HG02938 (cell line): Measurements from ENCODE around the gene WIZ.
"Not testable (repeated sequence)": the region's sequence is repeated elsewhere in the genome, so short reads cannot be mapped to it uniquely, and the experiment has no call there.

Source experiments
- ATAC-seq: cut with Tn5 transposase; IDR thresholded peaks from one replicate; pipeline ENCODE4 v1.9.1; 2021; ENCODE audit warnings: mild to moderate bottlenecking, moderate library complexity; ENCODE audit not compliant: unreplicated experiment

Gene WIZ

DNA sequence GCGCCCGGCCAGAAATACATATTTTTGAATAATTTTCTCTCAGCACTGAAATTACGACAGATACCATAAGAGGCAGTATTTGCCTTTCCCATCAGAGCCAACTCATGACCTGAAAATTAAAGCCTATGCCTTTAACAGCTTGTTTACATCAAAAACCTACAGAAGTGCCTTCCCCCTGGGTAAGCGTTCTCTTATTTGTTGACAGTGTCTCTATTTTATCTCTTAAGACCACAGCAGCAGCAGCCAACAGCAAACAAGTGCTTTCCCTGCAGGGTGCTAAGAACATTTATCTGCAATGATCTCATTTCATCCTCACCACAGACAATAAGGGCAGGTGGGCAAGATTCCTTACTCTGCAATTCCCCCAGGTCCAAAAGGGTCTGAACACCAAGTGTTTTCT, 36.9 kb downstream of the WIZ start:
- no peak for ATAC-seq

DNA sequence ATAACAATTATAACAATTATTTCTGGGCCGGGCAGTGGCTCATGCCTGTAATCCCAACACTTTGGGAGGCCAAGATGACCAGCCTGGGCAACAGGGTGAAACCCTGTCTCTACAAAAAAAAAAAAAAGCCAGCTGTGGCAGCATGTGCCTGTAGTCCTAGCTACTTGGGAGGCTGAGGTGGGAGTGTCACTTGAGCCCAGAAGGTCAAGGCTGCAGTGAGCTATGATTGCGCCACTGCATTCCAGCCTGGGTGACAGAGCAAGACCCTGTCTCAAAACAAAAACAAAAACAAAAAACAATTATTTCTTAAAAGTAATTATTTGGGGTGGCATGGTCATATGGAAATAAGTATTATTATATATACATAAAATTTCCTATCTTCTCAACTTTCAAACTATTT, 38.4 kb downstream of the WIZ start:
- not testable (repeated sequence) for ATAC-seq

DNA sequence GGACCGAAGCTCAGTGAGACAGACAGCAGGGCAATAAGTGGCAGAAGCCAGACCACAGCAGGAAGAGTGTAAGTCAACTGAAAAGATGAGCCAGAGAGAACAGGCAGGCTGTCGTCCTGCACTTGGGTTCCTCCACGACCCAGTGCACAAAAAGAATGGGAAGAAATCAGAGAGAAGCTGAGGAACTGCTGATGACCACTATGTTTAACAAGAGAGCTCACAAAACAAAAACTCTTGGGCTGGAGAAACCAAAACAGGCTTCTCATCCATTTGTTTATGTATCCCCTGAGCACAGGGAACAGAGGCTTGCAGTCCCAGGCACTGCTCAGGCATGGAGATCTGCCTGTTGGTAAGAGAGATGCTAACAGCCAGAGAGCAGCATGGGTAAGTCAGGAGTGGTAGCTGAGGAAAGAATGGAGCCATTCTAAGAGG, 45.0 kb downstream of the WIZ start:
- no peak for ATAC-seq

DNA sequence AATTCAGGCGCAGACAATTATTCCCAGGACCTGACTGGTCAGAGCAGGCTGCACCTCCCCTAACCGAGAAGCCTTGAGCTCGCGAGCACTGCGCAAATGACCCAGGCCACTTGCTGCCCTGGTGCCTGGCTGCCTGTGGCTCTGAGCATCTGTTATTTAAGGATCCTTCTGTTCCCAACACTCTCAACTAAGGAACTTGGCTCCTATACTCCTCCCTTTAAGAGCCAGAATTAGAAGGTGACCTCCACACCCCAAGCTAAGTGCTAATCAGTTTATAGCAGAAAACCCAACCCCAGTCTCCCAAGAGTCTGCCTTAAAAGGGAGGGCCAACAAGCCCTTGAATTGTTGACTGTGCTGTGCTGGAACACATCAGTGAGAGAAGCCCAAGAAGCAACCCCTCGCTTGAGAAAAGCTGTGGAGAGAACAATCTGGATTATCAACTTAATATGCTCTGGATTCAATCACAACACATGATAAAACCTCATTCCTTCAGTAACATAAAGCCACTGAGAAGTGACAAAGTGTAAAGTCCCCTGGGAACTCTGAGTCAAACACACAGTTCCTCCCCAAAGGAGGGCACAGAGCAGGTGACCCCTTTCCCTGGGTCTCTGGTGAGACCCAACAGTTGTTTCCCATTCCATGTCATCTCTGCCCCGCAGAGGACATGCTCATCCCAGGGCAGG, 45.5 kb downstream of the WIZ start:
- no peak for ATAC-seq

DNA sequence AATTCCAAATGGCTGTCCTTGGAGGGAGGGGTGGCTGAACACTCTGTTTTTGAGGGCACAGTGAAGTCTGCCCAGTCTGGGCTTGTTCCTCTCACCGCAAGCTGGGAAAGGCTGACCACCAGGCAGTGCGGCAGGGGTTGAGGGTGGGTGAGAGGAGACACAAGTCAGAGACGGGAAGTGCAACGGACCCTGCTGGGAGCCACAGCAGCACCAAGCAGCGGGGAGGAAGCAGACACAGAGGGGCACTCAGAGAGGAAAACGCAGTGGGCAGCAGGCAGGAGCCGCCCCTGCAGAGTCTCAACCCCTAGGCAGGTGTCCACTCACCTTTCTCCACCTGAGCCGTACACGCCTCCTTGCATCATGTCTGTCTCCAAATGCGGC, 46.6 kb downstream of the WIZ start:
- ATAC-seq, result no peak

DNA sequence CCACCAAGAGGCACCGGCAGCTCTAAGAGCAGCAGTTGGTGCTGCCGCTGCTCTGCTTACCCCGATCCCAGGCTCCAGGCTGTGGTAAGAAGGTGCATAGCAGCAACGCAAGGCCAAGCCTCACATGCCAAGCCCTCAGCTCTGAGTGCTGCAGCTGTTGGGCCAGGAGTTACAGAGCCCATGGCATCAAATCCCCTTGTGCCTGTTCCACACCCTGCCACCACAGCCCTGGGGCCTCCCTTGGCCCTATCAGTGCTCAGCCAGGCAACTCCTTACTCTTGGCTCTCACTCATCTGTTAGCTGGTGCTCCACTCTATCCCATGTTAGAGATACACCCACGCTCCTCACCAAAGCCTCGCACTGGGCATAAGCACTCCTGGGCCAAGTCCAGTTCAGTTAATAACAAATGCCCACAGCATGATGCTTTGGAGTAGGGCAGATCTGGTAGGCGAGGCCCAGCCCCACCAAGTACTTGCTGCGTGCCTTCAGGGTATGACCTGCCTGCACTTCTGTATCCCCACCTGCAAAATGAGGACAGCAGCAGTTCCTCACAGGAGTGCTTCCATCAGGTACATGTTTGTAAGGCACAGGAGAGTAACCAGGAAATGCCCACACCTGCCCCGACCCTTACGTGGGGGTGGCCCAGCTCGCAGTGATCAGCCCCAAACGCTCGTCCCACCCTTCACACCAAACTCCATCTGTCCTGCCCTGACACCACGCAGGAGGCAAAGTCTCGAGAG, 47.2 kb downstream of the WIZ start:
- ATAC-seq, result no peak

DNA sequence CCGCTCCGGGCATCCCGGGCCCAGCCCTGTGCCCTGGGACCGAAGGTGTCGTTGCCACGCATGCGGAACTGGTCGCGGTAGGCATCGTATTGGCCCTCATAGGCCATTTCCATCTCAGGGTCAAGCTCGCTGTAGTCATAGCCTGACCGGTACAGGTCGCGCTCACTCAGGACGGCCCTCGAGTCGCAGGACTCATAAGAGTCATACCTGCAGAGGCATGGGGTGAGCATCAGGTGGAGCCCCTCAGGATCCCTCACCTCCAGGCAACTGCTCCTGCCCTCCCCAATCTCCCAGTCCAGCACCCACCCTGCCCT, 48.4 kb downstream of the WIZ start:
- no peak for ATAC-seq

DNA sequence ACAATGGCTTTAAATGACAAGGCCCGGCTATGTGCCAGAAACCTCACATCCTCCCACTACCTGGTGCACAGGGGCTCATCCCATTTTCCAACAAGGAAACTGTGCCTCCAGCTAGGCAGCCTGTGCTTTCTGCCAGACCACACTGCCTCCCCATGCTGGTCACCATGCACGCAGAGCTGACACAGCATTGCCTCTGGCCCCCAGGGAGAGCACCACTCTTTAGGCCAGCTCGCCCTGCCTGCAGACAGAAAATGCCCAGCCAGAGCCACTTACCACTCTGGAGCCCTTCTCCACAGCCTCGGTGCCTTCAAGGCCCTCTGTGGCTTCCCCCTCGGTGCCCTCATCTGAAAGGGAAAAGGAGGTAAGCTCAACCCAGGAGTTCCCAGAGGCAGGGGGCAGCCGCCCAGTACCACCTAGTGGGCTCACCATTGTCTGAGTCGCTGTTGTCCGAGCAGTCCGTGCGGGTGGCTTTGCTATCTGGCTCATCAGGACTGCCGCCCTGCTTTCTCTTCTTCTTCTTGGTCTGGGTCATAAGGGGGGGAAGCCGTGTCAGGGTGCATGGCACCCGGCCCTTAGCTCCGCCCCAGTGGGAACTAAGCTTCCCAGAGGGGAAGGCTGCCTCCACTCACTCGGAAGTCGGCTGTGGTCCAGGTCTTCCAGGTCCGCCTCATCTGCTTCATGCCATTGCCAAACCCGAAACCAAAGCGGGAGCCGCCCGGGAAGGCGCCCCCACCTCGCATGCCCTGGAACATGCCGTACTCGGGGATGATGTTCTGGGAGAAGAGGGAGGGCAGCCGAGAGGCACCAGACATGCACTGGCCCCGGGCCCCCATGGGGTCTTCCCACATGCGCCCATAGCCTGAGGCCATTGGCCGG, 49.0 kb downstream of the WIZ start:
- ATAC-seq, result no peak

DNA sequence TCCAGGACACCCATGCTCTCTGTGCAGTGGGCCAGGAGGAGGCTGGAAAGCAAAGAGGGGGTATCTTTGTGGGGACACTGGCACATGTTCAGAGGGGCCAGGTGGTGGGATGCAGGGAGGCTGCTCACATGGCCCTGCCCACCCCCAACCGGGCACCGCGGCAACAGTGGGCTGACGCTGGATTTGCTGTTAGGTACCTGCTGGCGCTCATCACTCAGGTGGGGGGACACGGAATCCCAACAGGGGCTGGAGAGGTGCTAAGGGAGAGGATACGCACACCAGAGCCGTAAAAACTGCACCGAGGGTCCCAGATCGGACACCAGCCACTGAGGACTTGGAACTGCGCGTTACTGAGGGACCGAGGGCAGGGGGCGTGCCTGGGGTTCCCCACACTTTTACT, 50.1 kb downstream of the WIZ start:
- ATAC-seq, result no peak

DNA sequence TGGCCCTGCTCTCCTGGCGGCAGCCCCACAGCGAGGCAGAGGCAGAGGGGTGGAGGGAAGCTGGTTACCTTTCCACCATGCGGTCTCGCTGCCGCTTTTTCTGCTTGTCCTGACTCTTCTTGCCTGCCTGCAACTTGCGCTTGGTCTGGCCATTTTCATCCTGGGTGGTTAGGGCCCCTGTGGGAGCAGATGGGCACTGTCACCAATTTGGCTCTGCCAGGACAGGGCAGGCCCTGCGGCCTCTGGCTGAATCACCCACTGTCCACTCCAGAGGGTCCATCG, 50.6 kb downstream of the WIZ start:
- ATAC-seq, result no peak

DNA sequence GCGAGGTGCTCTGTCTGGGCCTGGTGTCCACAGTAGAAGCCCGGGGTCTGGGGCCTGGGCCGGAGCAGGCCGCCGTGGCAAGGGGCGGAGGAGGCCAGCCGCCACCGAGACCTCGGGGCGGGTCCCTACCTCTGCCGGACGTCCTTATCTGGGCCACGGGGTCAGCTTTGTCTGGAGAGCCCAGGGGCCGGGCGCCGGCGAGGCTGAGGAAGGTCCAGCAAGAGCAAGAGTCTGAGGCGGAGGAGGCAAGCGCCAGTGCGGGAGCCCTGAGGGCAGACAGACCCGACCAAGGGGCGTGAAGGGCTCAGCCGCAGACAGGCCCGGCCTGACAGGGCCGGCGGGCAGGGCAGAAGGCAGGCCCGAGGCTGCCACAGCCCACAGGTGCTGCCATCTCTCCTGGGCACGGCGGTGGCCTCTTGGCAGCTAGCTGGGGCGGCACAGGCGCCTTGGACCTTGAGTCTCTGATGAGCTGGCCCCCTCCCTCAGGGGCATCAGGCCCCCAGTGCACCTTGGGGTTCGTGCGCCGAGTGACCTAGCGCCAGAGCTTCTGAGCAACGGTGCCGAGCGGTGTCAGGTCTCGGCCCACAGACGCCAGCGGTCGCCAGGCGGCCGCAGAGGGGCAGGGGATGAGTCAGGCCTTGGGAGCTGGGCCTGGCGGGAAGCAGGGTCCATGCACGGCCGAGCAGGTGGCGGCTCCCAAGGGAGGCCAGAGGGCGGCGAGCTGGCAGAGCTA, 51.1 kb downstream of the WIZ start:
- ATAC-seq, result no peak

DNA sequence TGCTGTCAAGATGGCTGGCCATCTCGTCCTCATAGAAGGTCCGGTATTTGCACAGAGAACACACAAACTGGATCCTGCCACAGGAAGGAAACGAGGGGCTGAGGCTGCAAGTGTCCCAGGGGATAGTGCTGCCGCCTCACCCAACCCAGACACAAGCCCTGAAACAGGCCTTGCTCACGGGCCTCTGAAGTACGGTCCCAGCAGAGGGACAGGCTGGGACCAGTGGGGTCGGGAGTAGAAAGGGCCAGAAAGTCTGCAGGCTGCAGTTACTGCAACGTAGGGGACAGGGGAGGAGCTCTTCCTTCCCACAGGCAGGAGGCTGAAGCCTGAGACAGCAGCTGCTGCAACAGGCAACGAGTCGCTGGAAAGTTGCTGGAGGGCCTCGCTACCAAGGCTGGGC, 52.0 kb downstream of the WIZ start:
- ATAC-seq, result no peak

DNA sequence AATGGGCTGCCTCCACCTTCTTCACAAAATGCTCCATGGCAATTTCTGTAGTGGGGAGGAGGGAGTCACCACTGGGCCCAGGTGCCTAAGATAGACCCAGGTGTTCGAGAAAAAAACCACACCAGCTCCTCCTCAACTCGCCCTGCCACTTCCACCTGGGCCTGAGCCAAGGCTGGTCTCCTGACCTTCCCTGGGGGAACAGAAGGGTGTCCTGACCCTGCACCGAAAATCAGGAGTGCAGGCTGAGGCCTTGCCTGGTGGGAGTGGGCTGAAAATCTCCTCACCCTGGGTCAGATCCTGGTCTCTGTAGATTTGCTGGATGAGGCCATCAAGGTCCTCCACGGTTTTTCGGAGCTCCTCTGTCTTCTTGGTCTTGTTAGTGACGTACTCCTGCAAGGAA, 52.5 kb downstream of the WIZ start:
- ATAC-seq, result no peak

DNA sequence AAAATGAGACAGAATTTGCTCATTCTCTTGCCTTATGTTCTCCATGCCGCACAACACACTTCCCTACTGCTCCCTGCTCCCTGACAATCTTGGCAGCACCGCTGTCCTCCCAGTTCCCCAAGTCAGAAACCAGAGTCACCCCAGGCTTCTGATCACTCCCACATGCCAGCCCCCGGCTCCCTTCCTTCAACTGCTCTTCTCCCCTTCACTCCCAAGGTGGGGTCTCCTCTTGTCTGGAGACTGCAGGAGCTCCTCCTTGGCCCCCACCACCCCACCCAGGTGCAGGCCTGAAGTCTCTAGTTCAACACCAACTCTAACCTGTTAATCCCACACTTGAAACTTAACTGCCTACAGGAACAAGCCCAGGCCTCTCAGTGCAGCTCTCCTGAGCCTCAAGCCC, 53.3 kb downstream of the WIZ start:
- no peak for ATAC-seq

DNA sequence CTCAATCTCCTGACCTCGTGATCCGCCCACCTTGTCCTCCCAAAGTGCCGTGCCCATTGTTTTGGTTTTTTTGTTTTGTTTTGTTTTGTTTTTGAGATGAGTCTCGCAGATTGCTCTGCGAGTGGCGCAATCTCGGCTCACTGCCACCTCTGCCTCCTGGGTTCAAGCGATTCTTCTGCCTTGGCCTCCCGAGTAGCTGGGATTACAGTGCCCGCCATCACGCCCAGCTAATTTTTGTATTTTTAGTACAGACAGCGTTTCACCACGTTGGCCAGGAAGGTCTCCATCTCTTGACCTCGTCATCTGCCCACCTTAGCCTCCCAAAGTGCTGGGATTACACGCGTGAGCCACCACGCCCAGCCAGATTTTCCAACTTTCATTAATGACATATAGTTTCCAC, 54.5 kb downstream of the WIZ start:
- ATAC-seq, result not testable (repeated sequence)

DNA sequence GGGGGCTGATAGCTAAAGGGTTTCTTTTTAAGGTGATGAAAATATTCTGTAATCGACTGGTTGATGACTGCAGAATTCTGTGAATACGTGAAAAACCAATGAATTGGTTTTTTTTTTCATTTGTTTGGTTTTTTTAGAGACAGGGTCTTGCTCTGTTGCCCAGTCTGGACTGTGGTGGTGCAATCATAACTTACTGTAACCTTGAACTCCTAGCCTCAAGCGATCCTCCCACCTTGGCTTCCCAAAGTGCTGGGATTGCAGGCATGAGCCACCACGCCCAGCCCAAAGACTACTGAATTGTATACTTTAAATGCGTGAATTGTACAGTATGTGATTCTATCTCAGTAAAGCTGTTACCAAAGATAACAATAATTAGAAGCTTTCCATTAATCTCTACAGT, 55.3 kb downstream of the WIZ start:
- ATAC-seq, result no peak

DNA sequence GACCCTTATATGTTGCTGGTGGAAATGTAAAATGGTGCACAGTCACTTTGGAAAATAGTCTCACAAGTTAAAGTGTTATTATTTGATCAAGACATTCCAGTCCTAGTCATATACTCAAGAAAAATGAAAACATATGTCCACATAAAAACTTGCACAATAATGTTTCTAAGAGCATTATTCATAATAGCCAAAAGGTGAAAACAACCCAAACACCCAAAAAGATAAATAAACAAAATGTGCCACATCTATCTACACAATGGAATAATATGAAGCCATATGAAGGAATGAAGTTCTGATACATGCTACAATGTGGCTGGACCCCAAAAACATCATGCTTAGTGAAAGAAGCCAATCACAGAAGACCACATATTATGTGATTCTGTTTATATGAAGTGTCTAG, 55.8 kb downstream of the WIZ start:
- ATAC-seq, result no peak

DNA sequence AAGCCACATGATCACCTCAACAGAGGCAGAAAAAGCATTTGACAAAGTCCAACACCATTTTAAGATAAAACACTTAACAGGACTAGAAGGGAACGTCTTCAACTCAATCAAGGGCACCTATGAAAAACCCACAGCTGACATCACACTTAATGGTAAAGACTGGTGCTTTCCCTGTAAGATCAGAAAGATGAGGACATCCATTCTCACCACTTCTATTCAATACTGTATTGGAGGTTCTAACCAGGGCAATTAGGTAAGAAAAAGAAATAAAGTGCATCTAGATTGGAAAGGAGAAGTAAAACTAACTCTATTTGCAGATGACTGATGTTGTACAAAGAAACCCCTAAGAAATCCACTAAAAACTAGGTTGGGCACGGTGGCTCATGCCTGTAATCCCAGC, 58.9 kb downstream of the WIZ start:
- ATAC-seq, result no peak

DNA sequence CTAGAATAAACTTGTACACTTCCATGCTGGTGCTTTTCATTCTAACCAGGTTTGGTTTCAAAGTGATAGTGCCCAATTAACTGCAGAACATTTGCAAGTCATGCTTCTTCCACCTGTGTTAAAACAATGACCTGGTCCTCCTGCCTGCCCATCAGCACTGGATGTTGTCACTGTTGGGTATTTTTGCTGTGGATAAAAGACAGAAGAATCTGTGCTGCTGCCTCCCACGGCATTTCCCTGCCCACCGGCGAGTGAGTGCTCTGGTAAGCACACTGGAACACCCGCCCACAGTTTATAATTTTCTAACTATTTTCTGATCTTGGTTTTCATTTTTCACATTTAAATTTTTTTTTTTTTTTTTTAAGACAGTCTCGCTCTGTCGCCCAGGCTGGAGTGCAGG, 67.9 kb downstream of the WIZ start:
- no peak for ATAC-seq

DNA sequence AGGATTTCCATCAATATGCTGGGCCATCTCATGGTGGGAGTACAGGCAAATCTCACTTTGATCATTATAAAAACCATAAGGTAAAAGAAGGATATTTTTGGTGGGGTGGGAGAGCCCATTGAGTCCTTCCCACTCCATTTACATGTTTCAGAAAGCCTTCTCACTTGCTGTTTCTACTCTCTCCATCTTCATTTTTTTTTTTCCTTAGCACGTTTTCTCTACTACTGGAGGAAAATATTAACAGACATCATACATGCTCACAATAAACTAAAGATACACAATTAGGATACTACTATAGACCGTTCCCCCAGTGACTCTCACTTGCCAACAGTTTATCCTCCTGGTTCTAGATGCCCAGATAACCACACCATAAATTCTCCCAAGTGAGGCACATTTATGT, 68.3 kb downstream of the WIZ start:
- ATAC-seq, result no peak

DNA sequence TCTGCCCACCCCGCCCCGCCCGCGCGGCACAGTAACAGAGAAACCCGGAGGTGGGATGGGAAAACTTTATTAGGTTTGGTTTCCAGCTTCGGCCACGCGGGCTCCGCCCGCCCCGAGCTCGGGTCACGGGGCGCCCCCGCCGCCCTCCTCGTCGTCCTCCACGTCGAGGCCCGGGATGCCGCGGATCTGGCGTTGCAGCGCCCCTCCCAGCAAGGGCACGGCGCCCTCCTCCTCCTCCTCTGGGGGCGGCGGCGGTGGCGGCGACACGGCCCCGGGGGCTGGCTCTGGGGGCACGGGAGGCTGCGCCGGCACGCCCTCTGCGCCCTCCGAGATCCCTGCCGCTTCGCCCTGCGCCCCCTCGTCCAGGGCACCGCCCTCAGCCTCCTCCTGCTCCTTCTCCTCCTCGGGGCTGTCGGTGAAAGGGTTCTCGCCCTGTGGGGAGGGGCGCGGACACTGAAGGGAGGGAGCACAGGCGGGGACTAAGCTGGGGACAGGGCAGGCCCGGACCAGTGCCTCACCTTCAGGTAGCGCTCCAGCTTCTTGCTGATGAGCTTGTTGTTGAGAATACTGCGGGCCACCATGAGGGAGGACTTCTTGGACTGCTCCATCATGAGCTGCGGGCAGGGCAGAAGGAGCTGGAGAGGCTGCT, 69.6 kb downstream of the WIZ start:
- peak; percentile 32 for ATAC-seq
